HL-60 (cell line): ENCODE data around the gene BRK1.
"Not testable (repeated sequence)": the region's sequence is repeated elsewhere in the genome, so short reads cannot be mapped to it uniquely, and the experiment has no call there.

ENCODE experiments used
- DNase-seq, 2 experiments: peaks; one replicate each; pipeline ENCODE4 v3.0.0-alpha.2; 2010 to 2020; ENCODE audit warnings: low read depth in 1 of 2, low spot score in 1 of 2
- H3K27ac ChIP-seq: fragments of 250-450 bp; sonication (Bioruptor Pico); replicated peaks from 2 replicates; pipeline ENCODE4 v1.5.1; 2020; ENCODE audit warnings: mild to moderate bottlenecking, moderate library complexity
- H3K27me3 ChIP-seq: fragments of 250-450 bp; sonication (Bioruptor Pico); 2 replicates; pipeline ENCODE4 v1.5.1; 2021; ENCODE audit warnings: mild to moderate bottlenecking, moderate library complexity; ENCODE audit not compliant: insufficient read depth, poor library complexity, severe bottlenecking
- H3K4me3 ChIP-seq: replicated peaks from 2 replicates; pipeline ENCODE4 v1.5.1; 2011; ENCODE audit warnings: mild to moderate bottlenecking, control low read depth, low read length; ENCODE audit not compliant: insufficient read depth
- CTCF ChIP-seq: IDR thresholded peaks from one replicate; pipeline ENCODE4 v1.5.1; 2011; ENCODE audit warnings: low read length, control low read depth, inconsistent platforms; ENCODE audit not compliant: insufficient read depth
- GABPA ChIP-seq: IDR thresholded peaks from 2 replicates; pipeline ENCODE4 v1.6.1; 2012; ENCODE audit warnings: low read depth
- POLR2AphosphoS5 ChIP-seq: IDR thresholded peaks from 2 replicates; pipeline ENCODE4 v1.6.1; 2012; ENCODE audit warnings: low read depth
- REST ChIP-seq: IDR thresholded peaks from 2 replicates; pipeline ENCODE4 v1.6.1; 2012; ENCODE audit warnings: low read depth; ENCODE audit not compliant: insufficient replicate concordance
- SPI1 ChIP-seq: IDR thresholded peaks from 2 replicates; pipeline ENCODE4 v1.6.1; 2012; ENCODE audit warnings: low read depth, mild to moderate bottlenecking, borderline replicate concordance

The BRK1 gene

GRCh38 chr3:10150987-10151386, 35.5 kb downstream of the BRK1 start:
- no peak overlapping the region for H3K27ac ChIP-seq
- no peaks in the 10 kb centered on the region for H3K27me3 ChIP-seq
- H3K4me3 ChIP-seq: no peak overlapping the region
- TF ChIP-seq CTCF: no peak
- no peak for TF ChIP-seq POLR2AphosphoS5
- no peak for TF ChIP-seq GABPA
- TF ChIP-seq REST: no peak
- no peak for TF ChIP-seq SPI1
- DNase-seq: no peak

GRCh38 chr3:10154335-10155122, 39.1 kb downstream of the BRK1 start:
- no peak overlapping the region for H3K4me3 ChIP-seq
- no peak overlapping the region for H3K27ac ChIP-seq
- H3K27me3 ChIP-seq: no peaks in the 10 kb centered on the region
- no peak for TF ChIP-seq REST
- 0 out of 2 replicates have a peak, but pooled peaks have one; percentile 16 for TF ChIP-seq POLR2AphosphoS5
- no peak for DNase-seq

- no peak for TF ChIP-seq SPI1
- H3K27me3 ChIP-seq: no peaks in the 10 kb centered on the region
- no peak overlapping the region for H3K27ac ChIP-seq
- DNase-seq: no peak
- H3K4me3 ChIP-seq: no peak overlapping the region
These were observed 39.6 kb downstream of the BRK1 start for GRCh38 chr3:10155123-10155472.

GRCh38 chr3:10155658-10156057, 40.2 kb downstream of the BRK1 start:
- Histone ChIP-seq H3K27ac (no peak overlapping the region), H3K27me3 (no peaks in the 10 kb centered on the region), H3K4me3 (no peak overlapping the region)
- no peak for TF ChIP-seq GABPA
- DNase-seq: no peak

- Histone ChIP-seq H3K27me3 (no peaks in the 10 kb centered on the region), H3K27ac (no peak overlapping the region), H3K4me3 (no peak overlapping the region)
- no peak for DNase-seq
- TF ChIP-seq GABPA: no peak
- no peak for TF ChIP-seq POLR2AphosphoS5
- TF ChIP-seq CTCF: no peak
- TF ChIP-seq SPI1: no peak
- TF ChIP-seq REST: no peak
These were observed 41.6 kb downstream of the BRK1 start for GRCh38 chr3:10157031-10157430.

GRCh38 chr3:10158555-10158954, 43.1 kb downstream of the BRK1 start:
- not testable (repeated sequence) for H3K27me3 ChIP-seq, H3K4me3 ChIP-seq, H3K27ac ChIP-seq, DNase-seq
